Pancreas (tissue), 10 donors: Measurements from ENCODE around the gene TMEM192. TPM values are rescaled to one million over a fixed set of nuclear protein-coding genes. Genes with fewer than 3 reads are reported as not detected.
"Not testable (repeated sequence)": the region's sequence is repeated elsewhere in the genome, so short reads cannot be mapped to it uniquely, and the experiment has no call there.

Source experiments
- ATAC-seq, 4 donors: fragments of 200-7000 bp; cut with Tn5 transposase; one replicate each; pipeline versions ENCODE4 v1.8.0 to v1.9.1; 2020; ENCODE audit warnings: mild to moderate bottlenecking in 4 of 4, moderate library complexity in 4 of 4
- DNase-seq, 6 donors: peaks; one replicate each; pipeline ENCODE4 v3.0.0-alpha.2; 2020
- FAIRE-seq: peaks from 2 replicates; lab custom pipeline; 2012; peaks lifted over from hg19 to GRCh38; lab: Jason Lieb, UNC
- H3K27ac ChIP-seq, 4 donors: fragments of 200-600 bp; sonication (generic); 1 replicate in 3 of 4; 2 replicates in 1 of 4; pipeline versions ENCODE4 v1.5.0 to v1.8.0; 2020
- H3K27me3 ChIP-seq, 4 donors: fragments of 200-600 bp; one replicate each; pipeline ENCODE4 v1.8.0; 2021
- H3K36me3 ChIP-seq, 3 donors: fragments of 200-600 bp; sonication (generic) in 1 of 3; one replicate each; pipeline versions ENCODE4 v1.5.0 to v1.8.0; 2020 to 2021
- H3K4me1 ChIP-seq, 3 donors: fragments of 200-600 bp; one replicate each; pipeline ENCODE4 v1.8.0; 2021
- H3K4me3 ChIP-seq, 4 donors: fragments of 200-600 bp; sonication (generic) in 2 of 4; one replicate each; pipeline versions ENCODE4 v1.5.0 to v1.8.0; 2020 to 2021
- H3K9me3 ChIP-seq, 4 donors: fragments of 200-600 bp; one replicate each; pipeline ENCODE4 v1.8.0; 2021
- WGBS, 2 donors: extraction: QIAGEN DNeasy Blood & Tissue Kit; methylation state at CpG; one replicate each; pipeline ENCODE4 v1.1.7; 2013; 5-methylcytosine and 5-hydroxymethylcytosine counted together
- intact Hi-C, 3 donors: fragments of 100-400 bp; cut with DNase I; formaldehyde crosslinking; loops; one replicate each; pipeline versions ENCODE4 v1.11.1 to v1.14.2; 2022
- polyA plus RNA-seq, 2 donors: library from polyadenylated mRNA; stranded (reverse); fragments of 200-250 nt; gene quantifications; one replicate each; pipeline ENCODE4 v1.2.3, GENCODE V29; 2013
- total RNA-seq, 6 donors: library from RNA; stranded (reverse); fragmentation: NEBNext Ultra II Directional in 4 of 6; extraction: Animal tissue kit (Norgen Biotek cat#: 25700) in 4 of 6; gene quantifications; one replicate each; pipeline versions ENCODE4 v1.2.1 to v1.2.4, GENCODE V29; 2021 to 2023
- TF ChIP-seq, protein P1 (sequence below), 4 donors: fragments of 200-600 bp; sonication (generic) in 3 of 4; IDR thresholded peaks; one replicate each; pipeline versions ENCODE4 v1.5.0 to v1.8.0; 2021; ENCODE audit warnings: antibody characterized with exemption in 4 of 4
- donor health status: healthy with polysubstance abuse.
- donor health status: DM: no; HTN: no; CAD: no; lungs with moderate emphysema.
- donor health status: DM: no; HTN: no; CAD: no.
- donor health status: control.
- donor health status: control.
- donor health status: Bipolar disorder and iron deficiency.
- donor health status: DM: yes; HTN: yes; CAD: no.
- donor health status: DM: no; HTN: no; CAD: no.
- donor health status: DM: no; HTN: no; CAD: no.
- donor health status: DM: yes; HTN: yes; CAD: no.

Gene TMEM192
- total and polyA plus RNA-seq, 8 donors: 4.2 to 17.1 (median 13.2) TPM

DNA sequence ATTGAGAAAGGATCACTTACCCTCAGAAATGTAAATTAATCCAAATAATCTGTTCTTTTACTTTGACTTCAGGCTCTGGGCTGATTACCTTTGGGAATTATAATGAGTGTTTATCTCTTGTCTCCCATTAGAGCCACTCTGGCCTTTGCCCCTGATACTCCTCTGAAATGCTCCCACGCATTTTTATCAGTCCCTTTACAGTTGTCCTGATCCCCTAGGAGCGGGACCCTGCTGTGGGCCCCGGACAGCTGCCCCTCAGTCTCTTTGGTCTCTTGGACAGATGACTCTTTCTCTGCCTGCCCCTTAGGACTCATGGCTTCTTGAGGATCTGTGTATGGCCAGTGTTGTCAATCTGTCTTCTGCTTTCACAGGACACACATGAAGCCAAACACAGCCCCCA, 60.0 kb downstream of the TMEM192 start:
- Histone ChIP-seq H3K36me3 (no peaks in the 10 kb centered on the region), H3K4me1 (no peaks in the 10 kb centered on the region), H3K27ac (no peak overlapping the region), H3K4me3 (no peak overlapping the region), H3K9me3 (no peaks in the 10 kb centered on the region), H3K27me3 (no peaks in the 10 kb centered on the region)
- 43 to 50% methylated on average over 3 of the region's 3 CpGs for WGBS, 2 donors
- intact Hi-C loops: no loop called here
- TF ChIP-seq, protein P1, sequence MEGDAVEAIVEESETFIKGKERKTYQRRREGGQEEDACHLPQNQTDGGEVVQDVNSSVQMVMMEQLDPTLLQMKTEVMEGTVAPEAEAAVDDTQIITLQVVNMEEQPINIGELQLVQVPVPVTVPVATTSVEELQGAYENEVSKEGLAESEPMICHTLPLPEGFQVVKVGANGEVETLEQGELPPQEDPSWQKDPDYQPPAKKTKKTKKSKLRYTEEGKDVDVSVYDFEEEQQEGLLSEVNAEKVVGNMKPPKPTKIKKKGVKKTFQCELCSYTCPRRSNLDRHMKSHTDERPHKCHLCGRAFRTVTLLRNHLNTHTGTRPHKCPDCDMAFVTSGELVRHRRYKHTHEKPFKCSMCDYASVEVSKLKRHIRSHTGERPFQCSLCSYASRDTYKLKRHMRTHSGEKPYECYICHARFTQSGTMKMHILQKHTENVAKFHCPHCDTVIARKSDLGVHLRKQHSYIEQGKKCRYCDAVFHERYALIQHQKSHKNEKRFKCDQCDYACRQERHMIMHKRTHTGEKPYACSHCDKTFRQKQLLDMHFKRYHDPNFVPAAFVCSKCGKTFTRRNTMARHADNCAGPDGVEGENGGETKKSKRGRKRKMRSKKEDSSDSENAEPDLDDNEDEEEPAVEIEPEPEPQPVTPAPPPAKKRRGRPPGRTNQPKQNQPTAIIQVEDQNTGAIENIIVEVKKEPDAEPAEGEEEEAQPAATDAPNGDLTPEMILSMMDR (IDR thresholded peaks at IDR 0.05): no peak
- DNase-seq: no peak
- ATAC-seq: no peak
- FAIRE-seq: no peak

DNA sequence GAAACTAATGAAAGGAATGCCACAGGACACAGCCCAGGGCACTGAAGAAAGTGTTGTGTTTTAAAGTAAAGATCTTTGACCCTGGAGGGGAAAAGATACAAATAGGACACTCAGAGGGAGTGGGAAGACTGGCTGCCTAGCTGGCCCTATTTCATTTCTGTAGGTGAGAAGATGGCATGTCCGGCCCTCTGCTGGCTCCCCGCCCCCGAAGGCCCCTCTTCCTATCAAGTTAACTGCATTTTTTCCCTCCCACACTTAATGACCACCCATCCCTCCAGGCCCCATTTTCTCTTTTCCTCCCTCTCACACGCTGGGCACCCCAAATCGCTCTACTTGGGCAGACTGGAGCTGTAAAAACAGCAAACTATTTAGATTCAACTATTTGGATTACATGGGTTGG, 64.5 kb downstream of the TMEM192 start:
- H3K27ac ChIP-seq: no peak overlapping the region
- TF ChIP-seq, protein P1 (IDR thresholded peaks at IDR 0.05): no peak
- no peaks in the 10 kb centered on the region for H3K4me1 ChIP-seq
- no peak for DNase-seq
- no peaks in the 10 kb centered on the region for H3K9me3 ChIP-seq
- WGBS, 2 donors: 56 to 68% methylated on average over 5 of the region's 5 CpGs
- H3K27me3 ChIP-seq: no peaks in the 10 kb centered on the region
- no peaks in the 10 kb centered on the region for H3K36me3 ChIP-seq
- no peak overlapping the region for H3K4me3 ChIP-seq
- no peak for ATAC-seq
- no peak for FAIRE-seq
- intact Hi-C loops: no loop called here

DNA sequence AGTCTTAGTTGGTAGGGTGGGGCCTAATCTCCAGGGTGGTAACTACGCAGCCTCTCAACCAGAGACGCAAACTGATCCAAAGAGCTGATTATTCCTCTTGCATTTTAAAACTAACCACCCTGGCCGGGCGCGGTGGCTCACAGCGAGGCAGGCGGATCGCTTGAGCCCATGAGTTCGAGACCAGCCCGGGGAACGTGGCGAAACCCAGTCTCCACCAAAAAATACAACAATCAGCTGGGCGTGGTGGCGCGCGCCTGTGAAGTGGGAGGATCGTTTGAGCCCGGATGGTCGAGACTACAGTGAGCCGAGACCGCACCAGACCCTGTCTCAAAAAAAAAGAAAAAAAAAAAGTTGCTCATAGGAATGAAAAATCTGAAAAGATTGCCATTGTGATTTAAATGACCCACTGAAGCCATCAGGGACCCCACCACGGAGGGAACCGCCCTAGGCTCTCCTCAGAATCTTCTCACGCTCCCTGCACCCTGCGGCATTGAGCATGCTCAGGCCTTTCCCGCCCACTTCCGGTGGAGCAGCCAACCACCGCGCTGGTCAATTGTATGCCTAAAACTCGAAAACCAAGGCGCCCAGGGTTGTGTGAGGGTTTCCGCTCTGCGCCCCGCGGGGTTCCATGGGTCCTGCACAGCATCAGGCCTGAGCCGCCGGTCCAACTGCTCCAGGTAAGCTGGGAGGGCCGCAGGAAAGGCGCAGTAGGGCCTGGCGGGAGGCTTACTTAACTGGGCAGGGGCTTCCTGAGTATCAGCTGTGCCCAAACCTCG, 81.0 kb downstream of the TMEM192 start, which contains the start of gene TRIM60:
TSS of gene TRIM60 (plus strand) at position 564 of the 776 bp plus-strand sequence. CDS start 8,074 bp downstream, outside the sequence.
- no peak for FAIRE-seq
- H3K4me3 ChIP-seq: no peak within 1 kb of the TSS
- no peaks in the 10 kb centered on the region for H3K4me1 ChIP-seq
- H3K27ac ChIP-seq: no peak within 1 kb of the TSS
- H3K9me3 ChIP-seq: no peaks in the 10 kb centered on the region
- no peaks in the 10 kb centered on the region for H3K27me3 ChIP-seq
- ATAC-seq: no peak
- TF ChIP-seq, protein P1 (IDR thresholded peaks at IDR 0.05): no peak
- DNase-seq: no peak
- intact Hi-C loops: no loop called here
- 91 to 95% methylated on average over 41 of the region's 41 CpGs for WGBS, 2 donors
- H3K36me3 ChIP-seq: no peaks in the 10 kb centered on the region

DNA sequence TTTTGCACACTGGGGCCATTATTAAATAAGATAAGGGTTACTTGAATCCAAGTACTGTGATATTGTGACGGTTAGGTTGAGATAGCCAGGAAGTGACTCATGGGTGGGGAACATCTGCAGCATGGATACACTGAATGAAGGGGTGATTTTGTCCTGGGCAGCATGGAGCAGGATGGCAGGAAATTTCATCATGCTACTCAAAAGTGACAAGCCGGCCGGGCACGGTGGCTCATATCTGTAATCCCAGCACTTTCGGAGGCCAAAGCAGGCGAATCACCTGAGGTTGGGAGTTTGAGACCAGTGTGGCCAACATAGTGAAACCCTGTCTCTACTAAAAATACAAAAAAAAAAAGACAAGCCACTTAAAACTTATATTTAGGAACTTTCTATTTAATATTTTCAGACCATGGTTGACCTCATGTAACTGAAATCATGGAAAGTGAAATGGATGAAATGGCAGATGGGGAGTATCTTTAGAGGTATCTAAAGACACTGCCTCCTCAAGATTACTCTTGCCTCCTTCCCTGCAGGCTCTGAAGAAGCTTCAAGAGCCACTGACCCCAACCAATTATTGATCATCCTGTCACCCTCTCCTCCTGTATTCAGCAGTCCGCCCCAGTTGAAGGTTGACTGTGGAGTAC, 84.8 kb downstream of the TMEM192 start:
- no peaks in the 10 kb centered on the region for H3K9me3 ChIP-seq
- H3K27me3 ChIP-seq: no peaks in the 10 kb centered on the region
- ATAC-seq (no peak), FAIRE-seq (no peak), DNase-seq (no peak)
- intact Hi-C loops: no loop called here
- no peak overlapping the region for H3K27ac ChIP-seq
- H3K36me3 ChIP-seq: no peaks in the 10 kb centered on the region
- WGBS, 2 donors: 73 to 84% methylated on average over 7 of the region's 7 CpGs
- TF ChIP-seq, protein P1 (IDR thresholded peaks at IDR 0.05): no peak
- no peak overlapping the region for H3K4me3 ChIP-seq
- no peaks in the 10 kb centered on the region for H3K4me1 ChIP-seq

DNA sequence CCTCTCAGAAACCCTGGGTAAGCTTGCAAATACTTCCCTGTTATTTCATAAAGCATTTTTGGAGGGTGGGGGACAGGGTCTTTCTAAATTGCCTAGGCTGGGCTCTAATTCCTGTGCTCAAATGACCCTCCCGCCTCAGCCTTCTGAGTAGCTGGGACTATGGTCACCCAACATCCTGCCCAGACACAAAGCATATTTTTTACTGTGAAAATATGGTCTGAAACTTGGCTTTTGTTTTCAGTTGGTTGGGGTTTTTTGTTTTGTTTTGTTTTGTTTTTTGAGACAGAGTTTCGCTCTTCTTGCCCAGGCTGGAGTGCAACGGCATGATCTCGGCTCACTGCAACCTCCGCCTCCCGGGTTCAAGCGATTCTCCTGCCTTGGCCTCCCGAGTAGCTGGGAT, 86.9 kb downstream of the TMEM192 start:
- H3K9me3 ChIP-seq, FAIRE-seq, H3K36me3 ChIP-seq, H3K4me1 ChIP-seq, H3K27me3 ChIP-seq, H3K27ac ChIP-seq, ATAC-seq, DNase-seq, H3K4me3 ChIP-seq, intact Hi-C loops: not testable (repeated sequence)
- 80 to 88% methylated on average over 8 of the region's 8 CpGs for WGBS, 2 donors

Other genes starting within 250 kb of the TMEM192 start
- under 1 TPM in 1 of 6 donors, not detected in 5; 0.12 TPM for gene APELA, start 235.7 kb downstream of the TMEM192 start, total RNA-seq
- gene APELA, start 235.7 kb downstream of the TMEM192 start, polyA plus RNA-seq: not detected
- under 1 TPM; 0.12 to 0.47 (median 0.18) TPM for gene TRIM61, start 135.2 kb downstream of the TMEM192 start, total RNA-seq
- gene TRIM61, start 135.2 kb downstream of the TMEM192 start, polyA plus RNA-seq: under 1 TPM; 0.11 to 0.70 TPM
- not detected for gene TRIM60, start 80.9 kb downstream of the TMEM192 start, total RNA-seq
- not detected for gene TRIM60, start 80.9 kb downstream of the TMEM192 start, polyA plus RNA-seq
- not detected for gene TRIM75, start 59.0 kb downstream of the TMEM192 start, total RNA-seq
- not detected for gene TRIM75, start 59.0 kb downstream of the TMEM192 start, polyA plus RNA-seq
- 10 to 100 TPM in 2 of 6 donors, 1 to 10 TPM in 4; 4.1 to 12.2 (median 6.5) TPM for gene KLHL2, start 94.7 kb upstream of the TMEM192 start, total RNA-seq
- 10 to 100 TPM in 1 of 2 donors, 1 to 10 TPM in 1; 6.0 to 10.8 TPM for gene KLHL2, start 94.7 kb upstream of the TMEM192 start, polyA plus RNA-seq
- 10 to 100 TPM in 3 of 6 donors, 1 to 10 TPM in 3; 5.6 to 19.5 (median 10.8) TPM for gene MSMO1, start 214.8 kb upstream of the TMEM192 start, total RNA-seq
- 10 to 100 TPM in 1 of 2 donors, 1 to 10 TPM in 1; 9.7 to 16.5 TPM for gene MSMO1, start 214.8 kb upstream of the TMEM192 start, polyA plus RNA-seq